HepG2 (cell line): ENCODE measurements around the gene SIK3. TPM values are rescaled to one million over a fixed set of nuclear protein-coding genes. Genes with fewer than 3 reads are reported as not detected.

Experiments
- AGO2 ChIP-seq: fragments of 200-400 bp; formaldehyde crosslinking; optimal IDR thresholded peaks from 2 replicates; pipeline ENCODE3; 2017; ENCODE audit warnings: mild to moderate bottlenecking, low read depth, low read length, moderate library complexity
- ARID2 ChIP-seq: sonication (generic); formaldehyde crosslinking; IDR thresholded peaks from 2 replicates; pipeline ENCODE4 v1.8.1; 2022; ENCODE audit warnings: mild to moderate bottlenecking, missing genetic modification reagents, borderline replicate concordance
- ARID4A ChIP-seq: sonication (generic); formaldehyde crosslinking; IDR thresholded peaks from 2 replicates; pipeline ENCODE4 v1.5.0; 2020; ENCODE audit warnings: mild to moderate bottlenecking, missing genetic modification reagents, borderline replicate concordance
- ARID5B ChIP-seq: IDR thresholded peaks from 2 replicates; pipeline ENCODE4 v1.4.0; 2020; ENCODE audit warnings: mild to moderate bottlenecking, missing genetic modification reagents
- ARNT2 ChIP-seq: sonication (generic); formaldehyde crosslinking; IDR thresholded peaks from 2 replicates; pipeline ENCODE4 v1.8.0; 2022; ENCODE audit warnings: mild to moderate bottlenecking, low read depth, missing genetic modification reagents, moderate library complexity
- GMEB2 ChIP-seq: IDR thresholded peaks from 2 replicates; pipeline ENCODE4 v1.6.1; 2016; ENCODE audit warnings: missing biosample characterization, missing genetic modification reagents, low read depth
- GRHL1 ChIP-seq: sonication (generic); formaldehyde crosslinking; conservative IDR thresholded peaks from 2 replicates; pipeline ENCODE4 v1.8.0; 2022; ENCODE audit warnings: missing genetic modification reagents
- HMG20B ChIP-seq: conservative IDR thresholded peaks from 2 replicates; pipeline ENCODE4 v1.6.1; 2016; ENCODE audit warnings: missing genetic modification reagents, missing compliant biosample characterization
- NFE2 ChIP-seq: sonication (generic); formaldehyde crosslinking; IDR thresholded peaks from 2 replicates; pipeline ENCODE4 v1.4.0; 2020; ENCODE audit warnings: missing genetic modification reagents
- NR2F6 ChIP-seq, 2 experiments: IDR thresholded peaks; 2 replicates each; pipeline ENCODE4 v1.6.1; 2016; ENCODE audit warnings: antibody characterized with exemption in 1 of 2, mild to moderate bottlenecking in 1 of 2
- SMAD1 ChIP-seq: sonication (generic); formaldehyde crosslinking; IDR thresholded peaks from 2 replicates; pipeline ENCODE4 v1.4.0; 2020; ENCODE audit warnings: missing genetic modification reagents, low read depth, mild to moderate bottlenecking, borderline replicate concordance
- SP1 ChIP-seq, 2 experiments: fragments of 450-650 bp in 1 of 2; sonication (generic) in 1 of 2; formaldehyde crosslinking in 1 of 2; IDR thresholded peaks; 2 replicates each; pipeline versions ENCODE4 v1.4.0 to v1.6.1; 2016 to 2020; ENCODE audit warnings: missing genetic modification reagents in 1 of 2
- ZFAT ChIP-seq: sonication (generic); formaldehyde crosslinking; conservative IDR thresholded peaks from 2 replicates; pipeline ENCODE4 v1.8.1; 2023; ENCODE audit warnings: missing genetic modification reagents, inconsistent platforms
- ZKSCAN8 ChIP-seq: IDR thresholded peaks from 2 replicates; pipeline ENCODE4 v1.6.1; 2016; ENCODE audit warnings: borderline replicate concordance, missing genetic modification reagents, missing compliant biosample characterization
- polyA plus RNA-seq, 8 experiments: library from polyadenylated mRNA; depleted of rRNA in 3 of 8; stranded (reverse) in 7 of 8; unstranded in 1 of 8; fragments of >200 nt; fragmentation: Illumina TruSeq in 4 of 8; extraction: Trizol in 4 of 8; gene quantifications; 2 replicates each; pipeline versions ENCODE4 v1.2.1 to v1.2.3, GENCODE V29; 2011 to 2016; ENCODE audit warnings: low read depth in 4 of 8, missing spikeins in 1 of 8, mixed read lengths in 1 of 8; ENCODE audit not compliant: insufficient read depth in 1 of 8
- total RNA-seq, 5 experiments: library from RNA; depleted of rRNA; stranded (reverse); fragments of >200 nt; fragmentation: Illumina TruSeq; extraction: Trizol; gene quantifications; 2 replicates each; pipeline ENCODE4 v1.2.3, GENCODE V29; 2016; ENCODE audit warnings: low read depth in 1 of 5

Gene SIK3
- total and polyA plus RNA-seq, 2 of the 13 experiments (the other 11 are each of a cell fraction or from before 2014, with no cell fraction given): 5.7 to 9.8 TPM

- 0 out of 2 replicates have a peak, but pooled peaks have one; percentile 35 for TF ChIP-seq GRHL1 (CRISPR knock-in tag)
- peak; percentile 77 for TF ChIP-seq ARID5B (CRISPR knock-in tag)
- TF ChIP-seq NFE2 (CRISPR knock-in tag): no peak
- TF ChIP-seq NR2F6 (IDR thresholded peaks at IDR 0.05): peak; percentile 99
- TF ChIP-seq NR2F6 (CRISPR knock-in tag; IDR thresholded peaks at IDR 0.05): peak; percentile 98
- TF ChIP-seq AGO2: peak; percentile 99
- TF ChIP-seq SMAD1 (CRISPR knock-in tag): no peak
- TF ChIP-seq ARID2: peak; percentile 82; the same call in 1 of the 2 replicates
- TF ChIP-seq ZKSCAN8: peak; percentile 58; the same call in 1 of the 2 replicates
- peak; percentile 79; the same call in 1 of the 2 replicates for TF ChIP-seq ARID4A
- no peak for TF ChIP-seq SP1 (IDR thresholded peaks at IDR 0.05)
- 0 out of 2 replicates have a peak, but pooled peaks have one; percentile 37 for TF ChIP-seq SP1 (CRISPR knock-in tag; IDR thresholded peaks at IDR 0.05)
- 0 out of 2 replicates have a peak, but pooled peaks have one; percentile 68 for TF ChIP-seq ZFAT (CRISPR knock-in tag)
- peak; percentile 87 for TF ChIP-seq ARNT2
- no peak for TF ChIP-seq HMG20B (CRISPR knock-in tag)
- no peak for TF ChIP-seq GMEB2 (CRISPR knock-in tag)
Measured at GRCh38 chr11:116837231-116838091, 260.8 kb downstream of the SIK3 start, which contains the start of gene APOA1 (continued).
